A549 (cell line): ENCODE data around the gene SH3RF1. TPM values are rescaled to one million over a fixed set of nuclear protein-coding genes. Genes with fewer than 3 reads are reported as not detected.
"Not testable (repeated sequence)": the region's sequence is repeated elsewhere in the genome, so short reads cannot be mapped to it uniquely, and the experiment has no call there.

ENCODE experiments used
- ATAC-seq, 2 experiments: fragments of 200-7000 bp in 1 of 2; fragments of >200 bp in 1 of 2; cut with Nextera tagmentation in 1 of 2; cut with Tn5 transposase in 1 of 2; 3 replicates each; pipeline versions ENCODE4 v1.8.0 to v1.9.1; 2018 to 2020; ENCODE audit warnings: mild to moderate bottlenecking in 1 of 2, moderate library complexity in 1 of 2
- CTCF ChIA-PET: fragments of 300-600 bp; sonication (Branson Sonifier 250); formaldehyde crosslinking; extraction: SDS; loops from one replicate; lab custom pipeline; 2021; ENCODE audit warnings: antibody characterized with exemption, inconsistent platforms; lab: Yijun Ruan, JAX
- POLR2A ChIA-PET: fragments of 350-600 bp; formaldehyde crosslinking; extraction: SDS; loops from one replicate; lab custom pipeline; 2021; ENCODE audit warnings: antibody characterized with exemption, inconsistent platforms; lab: Yijun Ruan, JAX
- DNase-seq, 2 experiments: peaks; one replicate each; pipeline versions ENCODE4 v3.0.0 to v3.0.0-alpha.2; 2011 to 2016; ENCODE audit warnings: low read depth in 1 of 2, low spot score in 1 of 2
- FAIRE-seq: peaks from 2 replicates; lab custom pipeline; 2011; peaks lifted over from hg19 to GRCh38; lab: Jason Lieb, UNC
- H3K27ac ChIP-seq, 2 experiments: fragments of >200 bp; sonication (Bioruptor Twin); formaldehyde crosslinking; 3 replicates each; pipeline ENCODE4 v1.5.1; 2016 to 2017
- H3K4me1 ChIP-seq: fragments of >200 bp; sonication (Bioruptor Twin); formaldehyde crosslinking; 3 replicates; pipeline ENCODE4 v1.6.1; 2016
- H3K4me2 ChIP-seq: fragments of >200 bp; sonication (Bioruptor Twin); formaldehyde crosslinking; 3 replicates; pipeline ENCODE4 v1.6.1; 2016
- H3K4me3 ChIP-seq: fragments of >200 bp; sonication (Bioruptor Twin); formaldehyde crosslinking; 3 replicates; pipeline ENCODE4 v1.5.1; 2016
- H3K9me3 ChIP-seq: fragments of >200 bp; sonication (Bioruptor Twin); formaldehyde crosslinking; 3 replicates; pipeline ENCODE4 v1.6.1; 2016
- BHLHE40 ChIP-seq: IDR thresholded peaks from 2 replicates; pipeline ENCODE4 v1.6.1; 2012; ENCODE audit warnings: low read depth, low read length, inconsistent platforms
- CBX2 ChIP-seq: fragments of 200-600 bp; sonication (generic); IDR thresholded peaks from 2 replicates; pipeline ENCODE4 v1.6.1; 2016; ENCODE audit warnings: low read depth, mild to moderate bottlenecking, borderline replicate concordance
- CBX8 ChIP-seq: fragments of 200-600 bp; sonication (generic); IDR thresholded peaks from 2 replicates; pipeline ENCODE4 v1.6.1; 2016
- CHD2 ChIP-seq: fragments of 150-350 bp; IDR thresholded peaks from 2 replicates; pipeline ENCODE4 v1.6.1; 2014; ENCODE audit warnings: low read length; ENCODE audit not compliant: partially characterized antibody
- CHD4 ChIP-seq: fragments of 200-600 bp; sonication (generic); IDR thresholded peaks from 2 replicates; pipeline ENCODE4 v1.6.1; 2016; ENCODE audit warnings: antibody characterized with exemption, mild to moderate bottlenecking, borderline replicate concordance
- CTCF ChIP-seq: fragments of >200 bp; sonication (Bioruptor Twin); formaldehyde crosslinking; IDR thresholded peaks from 3 replicates; pipeline ENCODE4 v1.5.1; 2016
- EHMT2 ChIP-seq: fragments of 200-600 bp; sonication (generic); IDR thresholded peaks from 2 replicates; pipeline ENCODE4 v1.6.1; 2016; ENCODE audit warnings: antibody characterized with exemption, low read depth, mild to moderate bottlenecking, moderate library complexity
- EP300 ChIP-seq, 2 experiments: fragments of >200 bp; sonication (Bioruptor Twin); formaldehyde crosslinking; IDR thresholded peaks; 2 replicates in 1 of 2; 3 replicates in 1 of 2; pipeline ENCODE4 v1.6.1; 2016 to 2017
- FOXS1 ChIP-seq: fragments of 250-450 bp; sonication (Bioruptor Pico); IDR thresholded peaks from 2 replicates; pipeline ENCODE4 v1.5.0; 2020; ENCODE audit warnings: mild to moderate bottlenecking, moderate library complexity
- HDAC2 ChIP-seq: fragments of 200-600 bp; sonication (generic); IDR thresholded peaks from 2 replicates; pipeline ENCODE4 v1.6.1; 2016
- HMGXB4 ChIP-seq: fragments of 250-450 bp; sonication (Bioruptor Pico); IDR thresholded peaks from 2 replicates; pipeline ENCODE4 v1.5.0; 2021; ENCODE audit warnings: mild to moderate bottlenecking, moderate library complexity, borderline replicate concordance
- JUNB ChIP-seq: fragments of >200 bp; sonication (Bioruptor Twin); formaldehyde crosslinking; IDR thresholded peaks from 2 replicates; pipeline ENCODE4 v1.6.1; 2016
- MAX ChIP-seq: IDR thresholded peaks from 2 replicates; pipeline ENCODE4 v1.6.1; 2012
- POLR2A ChIP-seq: IDR thresholded peaks from 2 replicates; pipeline ENCODE4 v1.6.1; 2012; ENCODE audit warnings: mild to moderate bottlenecking, low read length
- SREBF2 ChIP-seq: fragments of 450-650 bp; IDR thresholded peaks from 2 replicates; pipeline ENCODE4 v1.6.1; 2014; ENCODE audit warnings: mild to moderate bottlenecking, moderate library complexity
- TP53 ChIP-seq: fragments of 250-450 bp; sonication (Bioruptor Pico); IDR thresholded peaks from 2 replicates; pipeline ENCODE4 v1.5.0; 2021; ENCODE audit warnings: mild to moderate bottlenecking, moderate library complexity
- ZC3H11A ChIP-seq: fragments of 450-650 bp; IDR thresholded peaks from 2 replicates; pipeline ENCODE4 v1.6.1; 2014; ENCODE audit warnings: antibody characterized with exemption, mild to moderate bottlenecking
- ZFP36 ChIP-seq: fragments of 450-650 bp; IDR thresholded peaks from 2 replicates; pipeline ENCODE4 v1.6.1; 2014; ENCODE audit warnings: borderline replicate concordance; ENCODE audit not compliant: partially characterized antibody
- ZSCAN20 ChIP-seq: fragments of 250-450 bp; sonication (Bioruptor Pico); IDR thresholded peaks from 2 replicates; pipeline ENCODE4 v1.8.0; 2022; ENCODE audit warnings: mild to moderate bottlenecking, moderate library complexity
- WGBS: methylation state at CpG from one replicate; pipeline ENCODE4 v1.1.6; 2017; ENCODE audit errors: missing lambda C conversion rate; 5-methylcytosine and 5-hydroxymethylcytosine counted together
- polyA plus RNA-seq, 4 experiments: library from polyadenylated mRNA; depleted of rRNA in 3 of 4; stranded (reverse); fragments of >200 nt; fragmentation: RNase III in 1 of 4; extraction: RNeasy Plus Mini Kit Qiagen cat#74134 plus additional on column Dnase treatment in 1 of 4; gene quantifications; 2 replicates in 3 of 4; 3 replicates in 1 of 4; pipeline ENCODE4 v1.2.3, GENCODE V29; 2011 to 2017

Gene SH3RF1
- polyA plus RNA-seq, 2 of the 4 experiments (the other 2 are of a cell fraction), result 8.0 to 15.1 TPM

GRCh38 chr4:169195032-169195431 is 75.7 kb downstream of the SH3RF1 start:
- Histone ChIP-seq H3K4me2 (no peak overlapping the region), H3K4me1 (peaks cover 6% of the 10 kb centered on the region), H3K9me3 (no peaks in the 10 kb centered on the region), H3K4me3 (no peak overlapping the region), H3K27ac (no peak overlapping the region)
- FAIRE-seq, result no peak
- TF ChIP-seq CHD4 (no peak), HDAC2 (no peak), ZSCAN20 (no peak), CTCF (no peak), CBX2 (no peak), JUNB (no peak), CBX8 (no peak), MAX (no peak), EHMT2 (no peak), TP53 (CRISPR knock-in tag) (no peak), HMGXB4 (no peak), BHLHE40 (no peak), SREBF2 (no peak), ZC3H11A (no peak)
- POLR2A ChIA-PET, result no interaction called here
- no peak for DNase-seq
- CTCF ChIA-PET, result no interaction called here
- no peak for ATAC-seq

- H3K4me3 ChIP-seq, DNase-seq, H3K27ac ChIP-seq, ATAC-seq, POLR2A ChIA-PET, CTCF ChIA-PET, H3K9me3 ChIP-seq, H3K4me2 ChIP-seq, FAIRE-seq: not testable (repeated sequence)
- 89% methylated on average over 2 of the region's 2 CpGs for WGBS
- H3K4me1 ChIP-seq, result peaks cover 19% of the 10 kb centered on the region
Observed at GRCh38 chr4:169189968-169190367, 80.8 kb downstream of the SH3RF1 start.

- ATAC-seq (no peak), DNase-seq (no peak), FAIRE-seq (no peak)
- H3K27ac ChIP-seq, result no peak overlapping the region; a peak in 1 of 6 replicates
- no peaks in the 10 kb centered on the region for H3K9me3 ChIP-seq
- no peak for TF ChIP-seq POLR2A
- WGBS, result 79% methylated on average over 4 of the region's 4 CpGs
- no peak overlapping the region for H3K4me3 ChIP-seq
- ChIA-PET CTCF (interaction anchor here (0.7 kb wide), 1 partner anchor 459 kb away, joined by 4 read pairs; no protein-coding TSS in a partner anchor), POLR2A (no interaction called here)
- peaks cover 25% of the 10 kb centered on the region for H3K4me1 ChIP-seq
- H3K4me2 ChIP-seq, result no peak overlapping the region
Observed at GRCh38 chr4:169189372-169189771, 81.4 kb downstream of the SH3RF1 start.

GRCh38 chr4:169188204-169188603 is 82.6 kb downstream of the SH3RF1 start:
- 81% methylated on average over 3 of the region's 3 CpGs for WGBS
- Histone ChIP-seq H3K4me2 (no peak overlapping the region), H3K4me3 (no peak overlapping the region), H3K4me1 (peaks cover 34% of the 10 kb centered on the region), H3K9me3 (no peaks in the 10 kb centered on the region), H3K27ac (no peak overlapping the region)
- no peak for DNase-seq
- TF ChIP-seq CBX2 (no peak), ZFP36 (no peak), FOXS1 (CRISPR knock-in tag) (no peak), EP300 (IDR thresholded peaks at IDR 0.05) (no peak), CHD2 (no peak)
- CTCF ChIA-PET, result no interaction called here
- POLR2A ChIA-PET, result no interaction called here
- FAIRE-seq, result no peak
- no peak for ATAC-seq
